ENCODE results near the gene AKT2.

DNA sequence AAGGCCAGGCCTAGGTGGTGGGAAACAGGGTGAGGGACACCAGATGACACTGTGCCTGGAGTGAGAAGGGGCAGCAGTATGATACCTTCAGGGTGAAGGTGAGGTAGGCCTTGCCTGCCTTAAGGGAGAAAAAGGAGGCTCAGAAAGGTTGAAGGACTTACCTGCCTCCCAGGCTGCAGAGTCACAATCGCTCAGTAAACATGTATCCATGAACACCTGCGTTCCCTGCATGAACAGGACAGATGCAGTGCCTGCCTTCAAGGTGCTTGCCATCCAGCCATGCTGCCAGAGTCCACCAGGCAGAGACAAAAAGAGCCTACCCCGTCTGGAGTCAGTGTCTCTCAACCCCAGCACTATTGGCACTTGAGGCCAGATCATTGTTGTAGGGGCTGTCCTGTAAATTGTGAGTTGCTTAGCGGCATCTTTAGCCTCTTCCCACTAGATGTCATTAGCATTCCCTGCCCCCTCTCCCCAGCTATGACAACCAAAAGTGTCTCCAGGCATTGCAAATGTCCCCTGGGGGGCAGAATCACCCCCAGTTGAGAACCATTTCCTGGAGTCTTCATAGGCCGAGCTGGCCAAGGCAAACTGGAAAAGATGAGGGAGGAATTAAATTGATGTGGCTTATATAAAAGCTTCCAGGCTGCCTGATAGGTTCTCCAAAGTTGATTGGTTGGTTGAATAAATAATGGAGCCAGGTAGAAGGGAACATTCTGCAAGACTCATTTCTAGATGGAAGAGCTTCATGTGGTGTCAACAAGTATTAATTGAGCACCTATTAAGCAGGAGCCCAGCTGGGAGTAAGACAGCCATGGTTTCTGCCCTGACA, 92.2 kb downstream of the AKT2 start:
- TF ChIP-seq, protein P1, sequence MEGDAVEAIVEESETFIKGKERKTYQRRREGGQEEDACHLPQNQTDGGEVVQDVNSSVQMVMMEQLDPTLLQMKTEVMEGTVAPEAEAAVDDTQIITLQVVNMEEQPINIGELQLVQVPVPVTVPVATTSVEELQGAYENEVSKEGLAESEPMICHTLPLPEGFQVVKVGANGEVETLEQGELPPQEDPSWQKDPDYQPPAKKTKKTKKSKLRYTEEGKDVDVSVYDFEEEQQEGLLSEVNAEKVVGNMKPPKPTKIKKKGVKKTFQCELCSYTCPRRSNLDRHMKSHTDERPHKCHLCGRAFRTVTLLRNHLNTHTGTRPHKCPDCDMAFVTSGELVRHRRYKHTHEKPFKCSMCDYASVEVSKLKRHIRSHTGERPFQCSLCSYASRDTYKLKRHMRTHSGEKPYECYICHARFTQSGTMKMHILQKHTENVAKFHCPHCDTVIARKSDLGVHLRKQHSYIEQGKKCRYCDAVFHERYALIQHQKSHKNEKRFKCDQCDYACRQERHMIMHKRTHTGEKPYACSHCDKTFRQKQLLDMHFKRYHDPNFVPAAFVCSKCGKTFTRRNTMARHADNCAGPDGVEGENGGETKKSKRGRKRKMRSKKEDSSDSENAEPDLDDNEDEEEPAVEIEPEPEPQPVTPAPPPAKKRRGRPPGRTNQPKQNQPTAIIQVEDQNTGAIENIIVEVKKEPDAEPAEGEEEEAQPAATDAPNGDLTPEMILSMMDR (conservative IDR thresholded peaks at IDR 0.05; ENCODE audit: low read depth, low read length): no peak
- no peak for TF ChIP-seq EZH2 (IDR thresholded peaks at IDR 0.05; ENCODE audit: low read length, unreplicated experiment)
